HG03097 (cell line): ENCODE results near the gene GFPT2.

ENCODE experiments used
- ATAC-seq: cut with Tn5 transposase; IDR thresholded peaks from one replicate; pipeline ENCODE4 v1.9.1; 2021; ENCODE audit not compliant: unreplicated experiment, low FRiP score

The GFPT2 gene

DNA sequence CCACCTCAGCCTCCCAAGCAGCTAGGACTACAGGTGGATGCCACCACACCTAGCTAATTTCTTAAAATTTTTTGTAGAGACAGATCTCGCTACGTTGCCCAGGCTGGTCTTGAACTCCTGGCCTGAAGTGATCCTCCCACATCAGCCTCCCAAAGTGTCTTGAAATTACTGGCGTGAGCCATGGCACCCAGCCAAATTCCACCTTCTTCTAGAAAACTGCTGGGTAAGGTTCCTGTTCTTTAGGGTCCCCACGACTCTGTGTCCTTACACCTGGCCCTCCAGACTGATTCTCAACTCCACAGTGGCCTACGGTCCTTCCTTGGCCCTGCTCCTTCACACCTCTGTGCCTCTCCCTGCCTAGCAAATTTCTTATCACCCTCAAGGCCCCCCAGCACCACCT is 63.2 kb downstream of the GFPT2 start:
- ATAC-seq = no peak

DNA sequence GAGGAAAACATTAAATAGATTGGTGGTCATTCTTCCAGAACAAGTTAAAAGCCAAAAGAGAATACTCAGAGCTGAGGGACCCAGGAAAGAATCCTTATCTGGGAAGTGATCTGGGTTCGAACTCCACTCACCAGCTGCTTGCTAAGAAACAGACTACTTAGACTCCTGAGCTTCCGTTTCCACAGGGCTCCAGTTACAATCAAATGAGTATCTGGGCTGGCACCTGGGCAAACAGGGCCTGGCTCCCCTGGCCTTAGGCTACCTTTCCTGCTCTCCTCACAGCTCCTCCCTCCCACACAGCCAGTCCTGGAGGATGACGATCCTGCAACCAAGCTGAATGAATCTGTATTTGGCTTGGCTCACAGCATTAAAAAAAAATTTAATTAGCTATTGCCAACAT is 63.7 kb downstream of the GFPT2 start:
- ATAC-seq = no peak

DNA sequence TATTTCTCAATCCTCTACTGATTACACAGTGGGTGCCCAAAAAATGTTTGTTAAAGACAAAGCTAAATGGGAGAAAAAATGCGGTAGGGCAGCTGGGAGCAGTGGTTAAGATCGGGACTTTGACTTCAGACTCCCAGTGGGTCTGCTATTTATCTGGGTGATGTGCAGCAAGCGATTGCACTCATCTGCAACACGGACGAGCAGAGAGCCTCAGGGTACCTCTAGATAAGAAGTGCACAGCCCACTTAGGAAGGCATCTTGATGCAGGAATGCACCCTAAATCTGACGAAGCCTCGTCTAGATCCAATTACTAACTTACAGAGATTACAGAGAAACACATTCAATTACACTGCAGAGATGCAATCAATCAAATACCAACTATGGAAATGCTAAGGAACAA is 65.3 kb downstream of the GFPT2 start:
- no peak for ATAC-seq

DNA sequence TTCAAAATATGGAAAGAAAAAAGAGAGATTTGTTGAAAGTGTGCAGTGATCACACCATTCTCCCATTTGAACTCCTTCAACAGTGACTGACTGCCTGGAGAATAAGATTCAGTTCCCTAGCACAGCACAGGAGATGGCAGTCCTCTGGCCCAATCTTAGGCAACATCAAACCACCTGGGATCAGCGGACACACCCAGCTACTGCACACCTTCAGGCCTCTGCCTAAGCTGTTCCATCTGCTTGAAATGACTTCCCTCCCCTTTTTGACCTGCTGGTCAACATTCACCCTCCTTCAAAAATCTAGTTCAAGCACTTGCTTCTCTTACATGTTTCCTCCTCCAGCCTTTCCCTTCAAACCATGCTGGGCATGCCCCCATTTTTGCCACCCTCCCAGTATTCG is 65.7 kb downstream of the GFPT2 start:
- ATAC-seq = no peak

DNA sequence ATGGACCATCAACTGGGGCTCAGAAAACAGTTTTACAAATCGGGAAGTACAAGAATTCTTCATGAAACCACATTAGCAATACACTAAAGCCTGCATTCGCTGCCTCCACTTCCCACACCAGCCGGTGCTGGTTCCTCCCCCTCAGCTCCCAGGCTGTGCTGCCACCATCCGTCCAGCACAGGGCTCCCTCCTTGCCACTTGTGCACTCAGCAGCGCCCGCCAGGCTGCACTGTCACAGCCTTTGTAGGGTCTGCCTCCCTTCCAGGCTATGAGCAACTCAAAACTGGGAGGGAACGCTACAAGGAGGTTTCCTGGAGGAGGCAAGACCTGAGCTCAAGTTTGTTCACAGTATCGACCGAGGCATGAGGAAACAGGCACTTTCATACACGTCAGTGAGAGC is 69.0 kb downstream of the GFPT2 start:
- ATAC-seq = no peak

DNA sequence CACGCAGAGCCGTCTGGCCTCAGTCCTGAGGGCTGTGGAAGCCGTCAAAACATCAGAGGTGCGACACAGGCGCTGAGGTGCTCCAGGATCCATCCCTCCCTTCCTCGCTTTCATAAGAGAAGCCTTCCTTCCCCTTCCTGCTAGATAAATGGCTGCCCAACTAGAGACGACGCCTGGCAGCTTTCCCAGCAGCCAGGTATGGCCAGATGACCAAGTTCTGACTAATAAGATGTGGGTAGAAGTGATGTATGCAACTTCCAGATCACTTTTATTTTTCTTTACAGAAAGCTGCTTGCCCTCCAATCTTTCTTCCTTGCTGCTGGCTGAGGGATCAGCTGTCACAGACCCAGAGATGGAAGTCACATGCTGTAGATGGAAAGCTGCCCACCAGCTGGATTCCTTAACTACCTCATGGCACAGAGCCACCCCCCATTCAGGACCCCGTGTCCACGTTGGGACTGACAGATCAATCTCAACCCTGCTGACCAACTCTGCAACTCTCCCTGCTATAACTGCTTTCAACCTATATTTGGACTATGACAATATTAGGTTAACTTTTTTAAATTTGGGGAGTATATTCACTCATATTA is 70.0 kb downstream of the GFPT2 start:
- no peak for ATAC-seq

DNA sequence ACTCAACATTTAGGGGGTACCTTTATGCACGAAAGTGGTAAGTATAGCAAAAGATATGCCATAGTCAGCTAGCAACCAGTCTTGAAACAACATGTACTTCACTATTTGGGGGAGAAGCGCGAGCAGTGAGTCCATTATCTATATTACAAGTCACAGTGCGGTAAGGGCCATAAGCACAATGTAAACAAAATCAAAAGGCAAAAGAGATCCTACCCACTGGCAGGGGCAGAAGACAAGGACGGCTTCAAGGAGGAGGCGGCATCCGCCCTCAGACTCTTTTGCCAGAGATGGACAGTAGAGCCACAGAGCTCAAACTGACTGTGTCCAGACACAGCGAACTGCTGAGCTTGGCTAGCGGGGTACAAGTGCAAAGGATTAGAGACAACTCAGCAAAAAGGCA is 70.9 kb downstream of the GFPT2 start:
- ATAC-seq = no peak

DNA sequence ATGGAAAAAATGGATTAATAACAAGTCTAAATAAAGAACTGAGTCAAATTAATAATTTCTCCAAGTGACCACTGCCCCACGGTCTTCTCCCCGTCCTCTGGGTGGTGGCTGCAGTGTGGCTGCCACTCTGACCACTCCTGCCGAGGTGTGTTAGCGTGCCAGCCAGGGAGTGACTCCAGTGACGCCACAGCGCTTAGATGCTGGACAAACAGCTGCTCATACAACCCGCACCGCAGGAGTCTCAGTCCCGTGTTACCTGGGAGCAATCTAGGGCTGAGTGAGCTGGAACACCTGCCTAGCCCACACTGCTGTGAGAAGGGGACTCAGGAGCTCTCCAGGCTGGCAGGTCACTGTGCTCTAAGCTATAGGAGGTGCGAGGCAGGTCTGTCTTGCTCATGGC is 71.4 kb downstream of the GFPT2 start:
- no peak for ATAC-seq

DNA sequence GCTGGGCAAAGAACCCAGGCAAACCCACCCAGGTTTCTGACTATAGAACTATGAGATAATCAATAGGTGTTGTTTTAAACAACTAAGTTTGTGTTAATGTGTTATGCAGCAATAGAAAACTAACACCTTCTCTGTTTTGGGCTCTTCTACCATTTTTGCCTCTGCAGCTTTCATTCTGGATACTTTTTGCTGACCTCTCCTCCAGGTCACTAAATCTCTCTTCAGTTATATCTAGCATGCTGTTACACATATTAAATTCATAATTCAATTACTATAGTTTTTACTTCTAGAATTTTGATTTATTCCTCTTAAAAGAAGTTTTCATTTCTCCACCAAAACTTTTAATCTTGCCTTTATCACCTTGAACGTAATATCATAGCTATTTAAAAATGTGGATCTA is 78.4 kb downstream of the GFPT2 start:
- no peak for ATAC-seq

DNA sequence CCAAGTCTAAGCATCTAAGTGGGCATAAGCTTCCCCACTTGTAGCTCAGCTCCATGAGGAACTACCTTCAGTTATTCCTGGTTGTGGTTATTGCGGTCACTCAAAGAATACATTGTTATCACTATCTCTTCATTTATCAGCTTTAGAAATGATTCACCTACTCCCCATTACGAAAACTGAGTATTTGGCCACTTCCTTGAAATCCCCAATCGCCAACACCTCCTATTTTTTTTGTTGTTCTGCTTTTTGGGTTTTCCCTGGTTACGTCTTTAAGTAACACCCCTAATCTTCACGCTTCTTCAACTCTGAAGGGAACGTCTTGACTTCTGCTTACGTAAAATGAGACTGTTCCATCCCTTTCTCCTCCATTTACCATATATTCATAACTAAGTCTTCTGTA is 81.9 kb downstream of the GFPT2 start:
- ATAC-seq = no peak

DNA sequence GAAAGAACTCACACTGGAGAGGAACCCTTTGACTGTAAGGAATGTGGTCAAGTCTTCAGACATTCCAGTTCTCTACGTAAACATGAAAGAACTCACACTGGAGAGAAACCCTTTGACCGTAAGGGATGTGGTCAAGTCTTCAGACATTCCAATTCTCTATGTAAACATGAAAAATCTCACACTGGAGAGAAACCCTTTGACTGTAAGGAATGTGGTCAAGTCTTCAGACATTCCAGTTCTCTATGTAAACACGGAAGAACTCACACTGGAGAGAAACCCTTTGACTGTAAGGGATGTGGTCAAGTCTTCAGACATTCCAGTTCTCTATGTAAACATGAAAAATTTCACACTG is 93.9 kb downstream of the GFPT2 start:
- ATAC-seq = no peak

DNA sequence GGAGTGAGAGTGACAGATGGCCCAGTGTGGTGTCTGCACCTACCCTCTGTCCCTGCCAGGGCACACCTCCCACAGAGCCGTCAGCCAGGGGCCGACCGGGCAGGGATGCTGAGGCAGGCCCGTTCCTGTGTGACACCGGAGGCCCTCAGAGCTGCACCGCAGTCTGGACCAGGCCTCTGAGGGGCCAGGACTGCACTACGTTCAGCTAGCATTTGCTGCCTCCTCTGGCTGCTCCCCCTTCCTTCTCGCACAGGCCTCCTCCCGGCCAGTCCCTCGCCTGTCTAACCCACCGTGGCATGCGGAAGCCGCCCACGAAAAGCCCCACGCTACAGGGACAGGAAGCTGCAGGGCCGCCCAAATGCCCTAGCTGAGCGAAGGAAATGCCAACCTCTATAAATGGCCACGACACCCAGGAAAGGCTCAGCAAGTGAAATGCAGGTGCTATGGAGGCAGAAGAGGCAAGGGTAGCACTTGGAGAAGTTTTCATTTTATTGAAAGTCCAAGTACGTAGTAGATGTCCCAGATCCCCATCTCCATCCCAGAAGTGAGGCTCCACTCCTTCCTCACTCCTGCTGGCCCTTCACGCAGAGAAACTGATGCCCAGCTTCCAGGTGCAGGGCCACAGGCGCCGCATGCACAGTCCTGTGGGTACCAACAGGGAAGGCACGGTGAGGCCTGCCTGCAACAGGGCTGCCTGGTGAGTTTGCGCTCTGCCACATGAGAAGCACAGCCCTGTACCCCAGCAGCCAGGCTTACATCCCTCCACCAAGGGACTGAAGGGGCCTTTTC is 99.9 kb downstream of the GFPT2 start:
- no peak for ATAC-seq

DNA sequence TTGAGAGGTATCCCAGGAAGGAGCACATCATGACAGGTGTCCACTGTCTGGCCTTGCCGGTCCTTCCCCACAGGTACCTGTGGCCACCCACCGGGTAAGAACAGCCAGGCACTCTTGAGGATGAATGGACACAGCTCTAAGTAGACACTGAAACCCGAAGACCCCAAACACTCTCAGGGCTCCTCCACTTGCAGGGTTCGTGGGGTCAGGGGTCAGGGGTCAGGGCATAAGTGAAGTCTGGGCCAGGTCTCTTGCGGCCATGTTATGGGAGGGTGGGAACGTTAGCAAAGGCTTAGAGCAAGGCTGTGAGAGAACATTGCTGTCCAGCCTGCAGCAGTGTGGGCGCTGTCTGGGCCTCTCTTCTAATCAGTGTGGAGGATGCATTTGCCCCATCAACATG is 101.2 kb downstream of the GFPT2 start:
- ATAC-seq = no peak

DNA sequence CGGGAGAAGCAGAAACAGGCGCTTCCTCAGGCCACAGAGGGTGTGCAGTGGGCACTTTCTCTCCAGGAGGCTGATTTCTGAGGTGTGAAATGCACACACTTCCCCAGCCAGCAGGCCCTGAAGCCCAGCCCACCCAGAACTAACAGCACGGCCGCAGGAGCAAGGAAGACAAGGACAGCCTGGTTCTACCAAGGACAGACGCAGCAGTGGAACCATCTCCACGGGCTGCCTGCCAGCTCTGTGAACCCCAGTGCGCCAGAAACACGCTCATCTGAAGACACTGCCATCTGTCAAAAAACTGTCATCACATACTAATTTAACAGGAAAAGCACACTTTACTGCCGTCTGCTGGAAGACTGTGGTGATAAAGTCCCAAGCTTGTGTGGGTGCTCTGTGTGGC is 102.0 kb downstream of the GFPT2 start:
- ATAC-seq = no peak
